B cell (primary cell): Measurements from ENCODE around the gene PPEF2. TPM values are rescaled to one million over a fixed set of nuclear protein-coding genes. Genes with fewer than 3 reads are reported as not detected.

Source experiments
- ATAC-seq: fragments of 200-7000 bp; cut with Tn5 transposase; one replicate; pipeline ENCODE4 v1.10.0; 2021; ENCODE audit warnings: low read depth, mild to moderate bottlenecking, moderate number of reproducible peaks, moderate library complexity
- CTCF ChIA-PET: fragments of 350-600 bp; sonication (Branson Sonifier 250); formaldehyde crosslinking; loops from one replicate; lab custom pipeline; 2021; ENCODE audit warnings: antibody characterized with exemption, inconsistent platforms; lab: Charles Lee
- POLR2A ChIA-PET: fragments of 350-600 bp; sonication (Branson Sonifier 250); formaldehyde crosslinking; loops from one replicate; lab custom pipeline; 2021; ENCODE audit warnings: antibody characterized with exemption; lab: Charles Lee
- DNase-seq: peaks from one replicate; pipeline ENCODE4 v3.0.0; 2013
- H2AFZ ChIP-seq: 2 replicates; pipeline ENCODE4 v1.6.1; 2012; ENCODE audit warnings: mild to moderate bottlenecking, low read depth, low read length; ENCODE audit not compliant: insufficient read depth, poor library complexity, severe bottlenecking
- H3K27ac ChIP-seq, 2 donors: 1 replicate in 1 of 2; 2 replicates in 1 of 2; pipeline ENCODE4 v1.5.1; 2012 to 2013; ENCODE audit warnings: low read length in 2 of 2, mild to moderate bottlenecking in 2 of 2, moderate library complexity in 1 of 2
- H3K27me3 ChIP-seq, 4 experiments: fragments of 200-600 bp in 1 of 4; sonication (generic) in 1 of 4; replicated peaks in 1 of 4; 1 replicate in 2 of 4; 2 replicates in 2 of 4; pipeline versions ENCODE4 v1.6.1 to v1.7.0; 2013 to 2016; ENCODE audit warnings: low read length in 3 of 4, mild to moderate bottlenecking in 2 of 4, mixed read lengths in 1 of 4, moderate library complexity in 1 of 4; ENCODE audit not compliant: insufficient read depth in 4 of 4, control insufficient read depth in 3 of 4; ENCODE audit errors: control extremely low read depth in 1 of 4
- H3K36me3 ChIP-seq, 2 experiments: replicated peaks in 1 of 2; 1 replicate in 1 of 2; 2 replicates in 1 of 2; pipeline versions ENCODE4 v1.6.1 to v1.7.1; 2013; ENCODE audit warnings: low read length in 1 of 2; ENCODE audit not compliant: insufficient read depth in 2 of 2, control insufficient read depth in 1 of 2; ENCODE audit errors: control extremely low read depth in 1 of 2, extremely low read depth in 1 of 2
- H3K4me1 ChIP-seq, 2 donors: fragments of 200-600 bp in 1 of 2; sonication (generic) in 1 of 2; 1 replicate in 1 of 2; 2 replicates in 1 of 2; pipeline versions ENCODE4 v1.5.1 to v1.6.1; 2013 to 2017; ENCODE audit warnings: low read length in 2 of 2; ENCODE audit not compliant: control insufficient read depth in 2 of 2, insufficient read depth in 2 of 2
- H3K4me2 ChIP-seq: replicated peaks from 2 replicates; pipeline ENCODE3; 2012; ENCODE audit warnings: mild to moderate bottlenecking, low read depth, low read length; ENCODE audit not compliant: poor library complexity, severe bottlenecking
- H3K4me3 ChIP-seq, 5 experiments: fragments of 200-600 bp in 1 of 5; sonication (generic) in 1 of 5; 1 replicate in 3 of 5; 2 replicates in 2 of 5; pipeline versions ENCODE4 v1.5.1 to v1.7.0; 2011 to 2016; ENCODE audit warnings: low read length in 4 of 5, mild to moderate bottlenecking in 4 of 5, low read depth in 2 of 5, control low read depth in 1 of 5, moderate library complexity in 1 of 5; ENCODE audit not compliant: insufficient read depth in 1 of 5; ENCODE audit errors: control extremely low read depth in 1 of 5, extremely low read depth in 1 of 5
- H3K79me2 ChIP-seq: fragments of 200-600 bp; sonication (generic); one replicate; pipeline ENCODE4 v1.6.0; 2016; ENCODE audit warnings: low read length; ENCODE audit not compliant: control insufficient read depth, insufficient read depth
- H3K9ac ChIP-seq: fragments of 200-600 bp; sonication (generic); 2 replicates; pipeline ENCODE4 v1.6.1; 2017; ENCODE audit warnings: mild to moderate bottlenecking, low read length, moderate library complexity
- H3K9me3 ChIP-seq, 3 donors: one replicate each; pipeline versions ENCODE4 v1.6.1 to v1.7.1; 2013; ENCODE audit warnings: low read length in 2 of 3; ENCODE audit not compliant: control insufficient read depth in 2 of 3, insufficient read depth in 1 of 3; ENCODE audit errors: control extremely low read depth in 1 of 3
- H4K20me1 ChIP-seq: 2 replicates; pipeline ENCODE4 v1.6.0; 2012; ENCODE audit warnings: mild to moderate bottlenecking, low read length; ENCODE audit not compliant: insufficient read depth, control insufficient read depth, poor library complexity, severe bottlenecking
- H3K27ac Mint-ChIP-seq: one replicate; pipeline ENCODE4 v1.8.0; 2021; ENCODE audit warnings: mixed read lengths
- H3K27me3 Mint-ChIP-seq: one replicate; pipeline ENCODE4 v1.8.0; 2021; ENCODE audit warnings: mixed read lengths
- H3K4me1 Mint-ChIP-seq: one replicate; pipeline ENCODE4 v1.8.0; 2021; ENCODE audit warnings: mixed read lengths
- H3K4me3 Mint-ChIP-seq: one replicate; pipeline ENCODE4 v1.8.0; 2021; ENCODE audit warnings: mixed read lengths
- H3K9me3 Mint-ChIP-seq: one replicate; pipeline ENCODE4 v1.8.0; 2022; ENCODE audit warnings: mixed read lengths; ENCODE audit not compliant: insufficient read depth
- EZH2 ChIP-seq: IDR thresholded peaks from 2 replicates; pipeline ENCODE4 v1.6.1; 2012; ENCODE audit warnings: borderline replicate concordance, low read depth, mild to moderate bottlenecking, moderate library complexity, low read length; ENCODE audit not compliant: insufficient read depth, poor library complexity, severe bottlenecking
- WGBS: methylation state at CpG from one replicate; pipeline ENCODE4 v1.1.5; 2013; ENCODE audit warnings: missing lambda C conversion rate; ENCODE audit not compliant: insufficient coverage; 5-methylcytosine and 5-hydroxymethylcytosine counted together
- intact Hi-C: fragments of 100-400 bp; cut with micrococcal nuclease; formaldehyde crosslinking; loops from one replicate; pipeline ENCODE4 v1.10.0; 2022
- polyA plus RNA-seq: library from polyadenylated mRNA; depleted of rRNA; stranded (reverse); fragments of >200 nt; gene quantifications from 2 replicates; pipeline ENCODE4 v1.2.3, GENCODE V29; 2012
- total RNA-seq, 2 donors: library from RNA; stranded (reverse); fragments of 120-200 nt in 1 of 2; gene quantifications; 1 replicate in 1 of 2; 2 replicates in 1 of 2; pipeline versions ENCODE4 v1.2.3 to v1.2.4, GENCODE V29; 2013 to 2022
- TF ChIP-seq, protein P1 (sequence below): fragments of 200-600 bp; IDR thresholded peaks from one replicate; pipeline ENCODE4 v1.8.0; 2022; ENCODE audit warnings: antibody characterized with exemption, mild to moderate bottlenecking

Gene PPEF2
- total and polyA plus RNA-seq, 2 donors (not counting 1 experiment from before 2014, with no cell fraction given): 0.07 to 0.10 TPM

DNA sequence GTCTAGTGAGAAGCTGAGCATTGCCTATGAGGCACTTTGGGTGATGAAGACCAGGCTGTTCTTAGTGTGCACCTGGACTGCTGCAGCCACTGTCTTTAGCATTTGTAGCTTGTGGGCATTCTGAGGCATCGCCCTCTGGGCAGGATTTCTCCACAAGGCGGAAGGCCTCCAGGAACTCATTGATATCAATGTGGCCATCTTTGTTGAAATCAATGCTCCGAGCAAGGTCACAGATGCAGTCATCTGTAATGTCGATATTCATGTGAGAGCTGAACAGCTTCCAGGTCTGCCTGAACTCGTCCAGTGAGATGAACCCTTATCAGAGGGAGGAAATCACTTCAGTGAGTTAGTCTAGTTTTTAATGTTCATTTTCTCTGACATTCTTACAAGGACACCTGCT lies 41.6 kb downstream of the PPEF2 start:
- H3K27me3 ChIP-seq: peaks cover 0 to 2% (median 0%) of the 10 kb centered on the region in 4 experiments
- H3K4me3 Mint-ChIP-seq: no peak overlapping the region
- no peaks in the 10 kb centered on the region for H4K20me1 ChIP-seq
- ATAC-seq: no peak
- H3K9ac ChIP-seq: no peak overlapping the region
- no peaks in the 10 kb centered on the region for H3K4me1 Mint-ChIP-seq
- H3K4me2 ChIP-seq: no peak overlapping the region
- intact Hi-C loops: no loop called here
- peaks cover 10% of the 10 kb centered on the region for H3K27me3 Mint-ChIP-seq
- H3K27ac Mint-ChIP-seq: no peak overlapping the region
- no peak overlapping the region for H2AFZ ChIP-seq
- no peak overlapping the region for H3K4me3 ChIP-seq
- DNase-seq: no peak
- H3K9me3 Mint-ChIP-seq: peaks cover 2% of the 10 kb centered on the region
- H3K79me2 ChIP-seq: no peaks in the 10 kb centered on the region
- POLR2A ChIA-PET: no interaction called here
- H3K9me3 ChIP-seq: no peaks in the 10 kb centered on the region
- 95% methylated on average over 4 of the region's 5 CpGs for WGBS
- no peaks in the 10 kb centered on the region for H3K36me3 ChIP-seq
- H3K27ac ChIP-seq: no peak overlapping the region
- CTCF ChIA-PET: interaction anchor here (1.1 kb wide), 1 partner anchor 35 kb away, joined by 3 read pairs; no protein-coding TSS in a partner anchor
- no peaks in the 10 kb centered on the region for H3K4me1 ChIP-seq
- TF ChIP-seq EZH2: no peak
- TF ChIP-seq, protein P1, sequence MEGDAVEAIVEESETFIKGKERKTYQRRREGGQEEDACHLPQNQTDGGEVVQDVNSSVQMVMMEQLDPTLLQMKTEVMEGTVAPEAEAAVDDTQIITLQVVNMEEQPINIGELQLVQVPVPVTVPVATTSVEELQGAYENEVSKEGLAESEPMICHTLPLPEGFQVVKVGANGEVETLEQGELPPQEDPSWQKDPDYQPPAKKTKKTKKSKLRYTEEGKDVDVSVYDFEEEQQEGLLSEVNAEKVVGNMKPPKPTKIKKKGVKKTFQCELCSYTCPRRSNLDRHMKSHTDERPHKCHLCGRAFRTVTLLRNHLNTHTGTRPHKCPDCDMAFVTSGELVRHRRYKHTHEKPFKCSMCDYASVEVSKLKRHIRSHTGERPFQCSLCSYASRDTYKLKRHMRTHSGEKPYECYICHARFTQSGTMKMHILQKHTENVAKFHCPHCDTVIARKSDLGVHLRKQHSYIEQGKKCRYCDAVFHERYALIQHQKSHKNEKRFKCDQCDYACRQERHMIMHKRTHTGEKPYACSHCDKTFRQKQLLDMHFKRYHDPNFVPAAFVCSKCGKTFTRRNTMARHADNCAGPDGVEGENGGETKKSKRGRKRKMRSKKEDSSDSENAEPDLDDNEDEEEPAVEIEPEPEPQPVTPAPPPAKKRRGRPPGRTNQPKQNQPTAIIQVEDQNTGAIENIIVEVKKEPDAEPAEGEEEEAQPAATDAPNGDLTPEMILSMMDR: no peak

DNA sequence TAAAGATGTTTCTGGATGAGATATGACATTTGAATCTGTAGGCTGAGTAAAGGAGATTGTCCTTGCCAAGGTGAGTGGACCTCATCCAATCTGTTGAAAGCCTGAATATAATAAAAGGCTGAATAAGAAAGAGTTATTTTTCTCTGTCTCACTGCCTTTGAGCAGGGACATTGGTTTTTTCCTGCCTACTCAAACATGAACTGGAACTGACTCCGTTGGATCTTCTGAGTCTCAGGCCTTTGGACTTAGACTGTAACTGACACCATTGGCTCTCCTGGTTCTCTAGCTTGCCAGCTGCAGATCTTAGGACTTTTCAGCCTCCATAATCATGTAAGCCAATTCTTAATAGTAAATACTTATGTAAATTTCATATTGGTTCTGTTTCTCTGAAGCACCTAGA lies 43.5 kb downstream of the PPEF2 start:
- Mint-ChIP-seq H3K4me1 (no peaks in the 10 kb centered on the region), H3K9me3 (peaks cover 2% of the 10 kb centered on the region)
- CTCF ChIA-PET: no interaction called here

More for the DNA sequence above, 43.5 kb downstream of the PPEF2 start:
- ATAC-seq: no peak
- H3K9me3 ChIP-seq: no peaks in the 10 kb centered on the region
- no peak overlapping the region for H3K27ac Mint-ChIP-seq
- no peak overlapping the region for H3K4me2 ChIP-seq
- no peak for DNase-seq
- H3K4me3 Mint-ChIP-seq: no peak overlapping the region
- peaks cover 0 to 2% (median 0%) of the 10 kb centered on the region in 4 experiments for H3K27me3 ChIP-seq
- intact Hi-C loops: no loop called here
- peaks cover 10% of the 10 kb centered on the region for H3K27me3 Mint-ChIP-seq
- no peaks in the 10 kb centered on the region for H4K20me1 ChIP-seq
- H3K79me2 ChIP-seq: no peaks in the 10 kb centered on the region
- POLR2A ChIA-PET: no interaction called here
- H3K27ac ChIP-seq: no peak overlapping the region
- no peak overlapping the region for H3K9ac ChIP-seq
- no peaks in the 10 kb centered on the region for H3K36me3 ChIP-seq
- H3K4me1 ChIP-seq: no peaks in the 10 kb centered on the region
- no peak overlapping the region for H2AFZ ChIP-seq
- H3K4me3 ChIP-seq: no peak overlapping the region
- whole genome bisulfite sequencing: 0% methylated on average over 1 of the region's 1 CpG
- TF ChIP-seq, protein P1: no peak
- no peak for TF ChIP-seq EZH2
